ENCODE results near the gene PPP1R12C. TPM values are rescaled to one million over a fixed set of nuclear protein-coding genes. Genes with fewer than 3 reads are reported as not detected.

PPP1R12C gene
- total RNA-seq, 4 donors from 2014 or later: 113 to 270 (median 180) TPM

DNA sequence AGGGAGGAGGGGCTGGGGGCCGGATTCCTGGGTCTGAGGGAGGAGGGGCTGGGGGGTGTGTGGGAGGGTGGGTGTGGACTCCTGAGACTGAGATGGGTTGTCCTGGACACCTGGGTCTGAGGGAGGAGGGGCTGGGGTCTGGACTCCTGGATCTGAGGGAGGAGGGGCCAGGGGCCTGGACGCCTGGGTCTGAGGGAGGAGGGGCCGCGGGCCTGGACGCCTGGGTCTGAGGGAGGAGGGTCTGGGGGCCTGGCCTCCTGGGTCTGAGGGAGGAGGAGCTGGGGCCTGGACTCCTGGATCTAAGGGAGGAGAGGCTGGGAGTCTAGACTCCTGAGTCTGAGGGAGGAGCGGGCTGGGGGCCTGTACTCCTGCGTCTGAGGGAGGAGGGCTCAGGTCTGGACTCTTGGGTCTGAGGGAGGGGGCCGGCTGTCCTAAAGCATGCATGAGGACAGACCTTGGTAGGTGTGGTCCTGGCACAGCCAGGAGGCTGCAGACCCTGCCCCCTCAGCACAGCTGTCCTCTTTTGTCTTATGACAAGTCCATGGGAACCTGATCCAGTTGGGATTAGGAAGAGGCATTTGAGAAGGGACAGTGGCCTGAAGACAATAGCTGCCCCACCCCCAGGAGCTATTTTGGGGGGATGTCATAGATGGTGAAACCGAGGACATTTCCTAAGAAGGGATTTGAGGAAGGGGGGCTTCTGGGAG, 30.3 kb upstream of the PPP1R12C start:
- Histone ChIP-seq H3K4me1 (peaks cover 0 to 15% (median 0%) of the 10 kb centered on the region in 4 donors), H3K9me3 (peaks cover 0 to 9% (median 0%) of the 10 kb centered on the region in 4 donors), H3K27me3 (peaks cover 0 to 84% of the 10 kb centered on the region in 2 donors), H3K36me3 (no peaks in the 10 kb centered on the region), H3K27ac (no peak overlapping the region), H3K4me3 (no peak overlapping the region)
- DNase-seq (ENCODE audit: low spot score in 2 of 2): no peak
- 30 to 35% methylated on average over 6 of the region's 9 CpGs for WGBS, 2 donors
- TF ChIP-seq, protein P1, sequence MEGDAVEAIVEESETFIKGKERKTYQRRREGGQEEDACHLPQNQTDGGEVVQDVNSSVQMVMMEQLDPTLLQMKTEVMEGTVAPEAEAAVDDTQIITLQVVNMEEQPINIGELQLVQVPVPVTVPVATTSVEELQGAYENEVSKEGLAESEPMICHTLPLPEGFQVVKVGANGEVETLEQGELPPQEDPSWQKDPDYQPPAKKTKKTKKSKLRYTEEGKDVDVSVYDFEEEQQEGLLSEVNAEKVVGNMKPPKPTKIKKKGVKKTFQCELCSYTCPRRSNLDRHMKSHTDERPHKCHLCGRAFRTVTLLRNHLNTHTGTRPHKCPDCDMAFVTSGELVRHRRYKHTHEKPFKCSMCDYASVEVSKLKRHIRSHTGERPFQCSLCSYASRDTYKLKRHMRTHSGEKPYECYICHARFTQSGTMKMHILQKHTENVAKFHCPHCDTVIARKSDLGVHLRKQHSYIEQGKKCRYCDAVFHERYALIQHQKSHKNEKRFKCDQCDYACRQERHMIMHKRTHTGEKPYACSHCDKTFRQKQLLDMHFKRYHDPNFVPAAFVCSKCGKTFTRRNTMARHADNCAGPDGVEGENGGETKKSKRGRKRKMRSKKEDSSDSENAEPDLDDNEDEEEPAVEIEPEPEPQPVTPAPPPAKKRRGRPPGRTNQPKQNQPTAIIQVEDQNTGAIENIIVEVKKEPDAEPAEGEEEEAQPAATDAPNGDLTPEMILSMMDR (IDR thresholded peaks at IDR 0.05): no peak
- TF ChIP-seq POLR2A (IDR thresholded peaks at IDR 0.05) (no peak), EP300 (IDR thresholded peaks at IDR 0.05) (no peak)

DNA sequence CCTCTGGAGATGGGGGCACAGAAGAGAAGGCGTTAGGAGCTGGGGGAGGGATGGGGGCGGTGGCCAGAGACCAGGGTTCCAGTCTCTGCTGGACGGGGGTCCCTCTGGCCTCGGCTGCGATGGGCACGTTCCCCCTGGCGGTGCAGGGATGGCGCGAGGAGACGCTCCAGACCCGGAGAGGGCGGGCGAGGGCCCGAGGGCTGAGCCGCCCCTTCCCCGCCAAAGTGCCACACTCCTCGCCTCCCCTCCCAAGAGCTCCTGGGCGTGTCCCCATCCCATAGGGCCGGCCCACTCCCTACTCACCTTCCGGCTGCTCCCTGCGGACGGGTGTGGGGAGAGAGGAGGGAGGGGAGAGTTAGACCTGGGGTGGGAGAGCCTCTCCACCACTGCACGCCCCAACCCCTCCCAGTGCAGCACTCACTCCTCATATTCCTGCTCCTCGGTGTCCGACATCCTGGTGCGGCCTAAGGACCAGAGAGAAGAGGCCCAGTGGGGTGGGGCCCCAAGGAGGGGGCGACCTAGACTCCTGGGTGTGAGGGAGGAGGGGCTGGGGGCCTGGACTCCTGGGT, 29.4 kb upstream of the PPP1R12C start:
- no peak for DNase-seq (ENCODE audit: low spot score in 2 of 2)
- no peak overlapping the region for H3K4me3 ChIP-seq
- peaks cover 0 to 3% (median 0%) of the 10 kb centered on the region in 4 donors for H3K9me3 ChIP-seq
- no peaks in the 10 kb centered on the region for H3K36me3 ChIP-seq
- peaks cover 0 to 15% (median 0%) of the 10 kb centered on the region in 4 donors for H3K4me1 ChIP-seq
- 0 to 1% methylated on average over 4 to 27 of the region's 27 CpGs for WGBS, 2 donors
- no peak for TF ChIP-seq EP300 (IDR thresholded peaks at IDR 0.05)
- TF ChIP-seq, protein P1 (IDR thresholded peaks at IDR 0.05): no peak
- TF ChIP-seq POLR2A (IDR thresholded peaks at IDR 0.05): no peak
- H3K27ac ChIP-seq: no peak overlapping the region
- H3K27me3 ChIP-seq: peaks cover 2 to 92% of the 10 kb centered on the region in 2 donors

DNA sequence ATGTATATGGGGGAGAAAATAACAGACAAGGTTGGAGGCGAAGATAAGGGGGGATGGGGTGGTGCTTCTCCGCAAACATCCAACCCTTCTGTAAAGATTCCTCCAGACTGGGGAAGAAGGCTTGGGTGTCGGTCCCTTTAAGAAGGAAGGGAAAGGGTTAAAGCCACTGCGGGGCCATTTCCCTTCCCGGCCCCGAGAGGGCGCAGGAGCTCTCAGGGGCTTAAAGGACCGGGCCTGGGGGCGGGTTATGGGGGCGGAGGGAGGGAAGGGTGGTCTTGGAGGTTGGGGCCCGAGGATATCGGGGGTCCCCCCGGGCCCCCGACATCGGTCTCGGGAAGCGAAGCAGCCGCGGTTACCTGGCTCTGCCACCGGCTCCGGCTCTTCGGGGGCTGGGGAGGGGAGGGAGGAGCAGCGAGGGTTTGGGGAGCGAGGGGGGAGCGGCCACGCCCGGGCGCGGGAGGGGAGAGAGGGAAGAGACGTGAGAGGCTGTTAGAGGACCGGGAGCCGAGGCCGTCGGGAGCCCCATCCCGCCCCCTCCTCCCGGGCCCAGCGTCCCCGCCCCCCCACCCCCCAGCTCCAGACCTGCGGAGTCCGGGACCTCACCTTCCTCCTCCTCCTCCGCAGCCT, 28.8 kb upstream of the PPP1R12C start:
- TF ChIP-seq, protein P1 (IDR thresholded peaks at IDR 0.05): no peak
- no peak for TF ChIP-seq POLR2A (IDR thresholded peaks at IDR 0.05)
- TF ChIP-seq EP300 (IDR thresholded peaks at IDR 0.05): no peak
- H3K27me3 ChIP-seq: peaks cover 2 to 98% of the 10 kb centered on the region in 2 donors
- H3K27ac ChIP-seq: no peak overlapping the region
- no peak overlapping the region for H3K4me3 ChIP-seq
- DNase-seq (ENCODE audit: low spot score in 2 of 2): no peak
- no peaks in the 10 kb centered on the region for H3K36me3 ChIP-seq
- peaks cover 0 to 16% (median 0%) of the 10 kb centered on the region in 4 donors for H3K4me1 ChIP-seq
- no peaks in the 10 kb centered on the region for H3K9me3 ChIP-seq
- WGBS, 2 donors: 1 to 2% methylated on average over 36 to 39 of the region's 41 CpGs

DNA sequence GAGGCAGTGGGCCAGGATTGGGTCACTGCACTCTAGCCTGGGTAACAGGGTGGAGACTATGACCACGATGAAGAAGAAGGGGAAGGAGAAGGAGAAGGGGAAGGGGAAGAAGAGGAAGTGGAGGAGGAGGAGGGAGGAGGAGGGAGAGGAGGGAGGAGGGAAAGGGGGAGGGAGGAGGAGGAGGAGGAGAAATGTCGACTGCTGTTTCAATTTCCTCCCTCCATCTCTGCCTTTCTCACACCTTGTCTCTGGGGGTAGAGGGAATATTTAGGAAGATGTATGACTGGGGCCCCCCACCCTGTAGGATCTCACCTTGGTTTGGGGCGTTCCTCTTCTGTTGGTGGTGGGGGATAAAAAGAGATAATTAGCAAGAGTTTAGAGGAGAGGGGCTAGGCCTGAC, 27.8 kb upstream of the PPP1R12C start:
- Histone ChIP-seq H3K27me3 (peaks cover 2 to 100% of the 10 kb centered on the region in 2 donors), H3K4me3 (no peak overlapping the region), H3K36me3 (no peaks in the 10 kb centered on the region), H3K9me3 (no peaks in the 10 kb centered on the region), H3K27ac (no peak overlapping the region), H3K4me1 (peaks cover 0 to 19% (median 0%) of the 10 kb centered on the region in 4 donors)
- DNase-seq (ENCODE audit: low spot score in 2 of 2): no peak
- TF ChIP-seq, protein P1 (IDR thresholded peaks at IDR 0.05): no peak
- TF ChIP-seq EP300 (IDR thresholded peaks at IDR 0.05) (no peak), POLR2A (IDR thresholded peaks at IDR 0.05) (no peak)
- WGBS, 2 donors: 16 to 26% methylated on average over 3 of the region's 3 CpGs

DNA sequence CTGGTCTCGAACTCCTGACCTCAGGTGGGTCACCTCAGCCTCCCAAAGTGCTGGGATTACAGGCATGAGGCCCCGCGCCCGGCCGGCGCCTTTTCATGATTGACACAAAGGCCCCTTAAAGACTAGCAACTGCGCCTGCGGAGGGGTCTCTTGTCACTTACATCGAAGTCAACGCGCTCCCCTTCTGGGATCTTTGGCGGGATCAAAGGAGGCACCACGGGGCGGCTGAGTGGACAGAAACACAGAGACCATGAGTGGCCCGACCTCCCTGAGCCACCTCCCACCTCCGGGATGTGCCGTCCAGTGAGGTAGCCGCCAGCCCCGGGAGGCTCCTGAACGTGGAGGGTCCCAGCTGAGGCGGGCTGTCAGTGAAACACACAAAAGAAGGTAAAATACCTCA, 24.3 kb upstream of the PPP1R12C start:
- Histone ChIP-seq H3K4me1 (peaks cover 0 to 17% (median 0%) of the 10 kb centered on the region in 4 donors), H3K4me3 (no peak overlapping the region), H3K27ac (no peak overlapping the region), H3K36me3 (no peaks in the 10 kb centered on the region), H3K9me3 (no peaks in the 10 kb centered on the region), H3K27me3 (peaks cover 2 to 90% of the 10 kb centered on the region in 2 donors)
- no peak for DNase-seq (ENCODE audit: low spot score in 2 of 2)
- 18 to 21% methylated on average over 21 of the region's 21 CpGs for WGBS, 2 donors
- no peak for TF ChIP-seq POLR2A (IDR thresholded peaks at IDR 0.05)
- TF ChIP-seq, protein P1 (IDR thresholded peaks at IDR 0.05): no peak
- TF ChIP-seq EP300 (IDR thresholded peaks at IDR 0.05): no peak

Data from tibial nerve (tissue), 4 donors.